ENCODE data around the gene PLPPR1. TPM values are rescaled to one million over a fixed set of nuclear protein-coding genes. Genes with fewer than 3 reads are reported as not detected.

Gene PLPPR1
- total RNA-seq, 1 experiment from 2014 or later = 2.4 TPM

- no peak overlapping the region for H4K91ac ChIP-seq (ENCODE audit: insufficient read length, low read depth, low read length)
- H3K18ac ChIP-seq (ENCODE audit: insufficient read length, low read depth, low read length) = no peak overlapping the region
- no peaks in the 10 kb centered on the region for H3K4me1 ChIP-seq (ENCODE audit: insufficient read depth, low read length)
- H2BK20ac ChIP-seq (ENCODE audit: low read depth, low read length, poor library complexity, severe bottlenecking) = no peak overlapping the region
- H3K27me3 Mint-ChIP-seq (ENCODE audit: low read depth) = no peaks in the 10 kb centered on the region
- H3K27me3 ChIP-seq (ENCODE audit: insufficient read depth, low read length) = no peaks in the 10 kb centered on the region; the same call in 1 of the 2 replicates
- no peaks in the 10 kb centered on the region for H4K20me1 ChIP-seq (ENCODE audit: control insufficient read depth, insufficient read depth, insufficient read length)
- no peaks in the 10 kb centered on the region for H3K9me3 ChIP-seq (ENCODE audit: control insufficient read depth, low read depth, low read length)
- no peak for DNase-seq
- H3K4me1 Mint-ChIP-seq = peaks cover 0 to 2% of the 10 kb centered on the region in 2 experiments; a peak in 1 of 4 replicates
- no peak overlapping the region for H4K5ac ChIP-seq (ENCODE audit: insufficient read length, low read depth, low read length)
- no peaks in the 10 kb centered on the region for H3K9me3 Mint-ChIP-seq
- no peak overlapping the region for H3K27ac Mint-ChIP-seq
- no peak for TF ChIP-seq CTCF (conservative IDR thresholded peaks at IDR 0.05)
- no peak overlapping the region for H2BK15ac ChIP-seq (ENCODE audit: low read depth, low read length)
- H3K14ac ChIP-seq (ENCODE audit: insufficient read depth, low read length) = no peak overlapping the region
- H3K79me1 ChIP-seq (ENCODE audit: insufficient read depth, low read depth, low read length, poor library complexity, severe bottlenecking) = no peaks in the 10 kb centered on the region
- no peak overlapping the region for H2AFZ ChIP-seq (ENCODE audit: low read length)
- H3K9ac ChIP-seq (ENCODE audit: extremely low read depth, insufficient read length, low read length) = no peak overlapping the region
- no peak overlapping the region for H4K8ac ChIP-seq (replicated peaks; ENCODE audit: insufficient read length, low read depth, low read length)
- no peak overlapping the region for H3K23ac ChIP-seq (ENCODE audit: insufficient read length, low read depth, low read length)
- H2BK120ac ChIP-seq (ENCODE audit: low read depth, low read length, poor library complexity, severe bottlenecking) = no peak overlapping the region
- H3K4ac ChIP-seq (ENCODE audit: low read depth, low read length) = no peak overlapping the region
- H3K4me2 ChIP-seq (ENCODE audit: insufficient read depth, insufficient read length, low read length) = no peak overlapping the region
- no peaks in the 10 kb centered on the region for H3K36me3 Mint-ChIP-seq (ENCODE audit: insufficient read depth in 1 of 3, low read depth in 3 of 3)
- H3K4me3 Mint-ChIP-seq = no peak overlapping the region
- H3K56ac ChIP-seq (ENCODE audit: insufficient read length, low read depth, low read length) = no peak overlapping the region
- H2BK12ac ChIP-seq (ENCODE audit: insufficient read length, low read depth, low read length) = no peak overlapping the region
- H3K79me2 ChIP-seq (ENCODE audit: insufficient read depth, low read length) = no peaks in the 10 kb centered on the region
- WGBS (ENCODE audit: extremely low coverage, insufficient read length, low lambda C conversion rate) = no CpG with 5 or more reads among the region's 8 CpGs
- no peak overlapping the region for H2BK5ac ChIP-seq (ENCODE audit: insufficient read length, low read length)
- no peaks in the 10 kb centered on the region for H3K23me2 ChIP-seq (ENCODE audit: insufficient read length, low read depth, low read length, poor library complexity, severe bottlenecking)
- no peak overlapping the region for H2AK5ac ChIP-seq (ENCODE audit: insufficient read length, low read length)
- H3K27ac ChIP-seq (ENCODE audit: insufficient read length, low read depth, low read length) = no peak overlapping the region
- no peak overlapping the region for H3T11ph ChIP-seq (ENCODE audit: low read length)
Observed at GRCh38 chr9:101312661-101313060, 284.1 kb downstream of the PLPPR1 start.
